Activated naive CD8-positive, alpha-beta T cell (primary cell): ENCODE data around the gene LRRC61.
"Not testable (repeated sequence)": the region's sequence is repeated elsewhere in the genome, so short reads cannot be mapped to it uniquely, and the experiment has no call there.

Experiments
- H3K27ac Mint-ChIP-seq: one replicate; pipeline ENCODE4 v1.8.0; 2021; ENCODE audit warnings: mixed read lengths
- H3K27me3 Mint-ChIP-seq: one replicate; pipeline ENCODE4 v1.8.0; 2021; ENCODE audit warnings: mixed read lengths
- H3K36me3 Mint-ChIP-seq: one replicate; pipeline ENCODE4 v1.8.0; 2021; ENCODE audit warnings: mixed read lengths
- H3K4me1 Mint-ChIP-seq: one replicate; pipeline ENCODE4 v1.8.0; 2021; ENCODE audit warnings: low read depth, mixed read lengths
- H3K4me3 Mint-ChIP-seq: one replicate; pipeline ENCODE4 v1.8.0; 2021; ENCODE audit warnings: mild to moderate bottlenecking, mixed read lengths
- H3K9me3 Mint-ChIP-seq: one replicate; pipeline ENCODE4 v1.8.0; 2021; ENCODE audit warnings: low read depth, mixed read lengths

LRRC61 gene

DNA sequence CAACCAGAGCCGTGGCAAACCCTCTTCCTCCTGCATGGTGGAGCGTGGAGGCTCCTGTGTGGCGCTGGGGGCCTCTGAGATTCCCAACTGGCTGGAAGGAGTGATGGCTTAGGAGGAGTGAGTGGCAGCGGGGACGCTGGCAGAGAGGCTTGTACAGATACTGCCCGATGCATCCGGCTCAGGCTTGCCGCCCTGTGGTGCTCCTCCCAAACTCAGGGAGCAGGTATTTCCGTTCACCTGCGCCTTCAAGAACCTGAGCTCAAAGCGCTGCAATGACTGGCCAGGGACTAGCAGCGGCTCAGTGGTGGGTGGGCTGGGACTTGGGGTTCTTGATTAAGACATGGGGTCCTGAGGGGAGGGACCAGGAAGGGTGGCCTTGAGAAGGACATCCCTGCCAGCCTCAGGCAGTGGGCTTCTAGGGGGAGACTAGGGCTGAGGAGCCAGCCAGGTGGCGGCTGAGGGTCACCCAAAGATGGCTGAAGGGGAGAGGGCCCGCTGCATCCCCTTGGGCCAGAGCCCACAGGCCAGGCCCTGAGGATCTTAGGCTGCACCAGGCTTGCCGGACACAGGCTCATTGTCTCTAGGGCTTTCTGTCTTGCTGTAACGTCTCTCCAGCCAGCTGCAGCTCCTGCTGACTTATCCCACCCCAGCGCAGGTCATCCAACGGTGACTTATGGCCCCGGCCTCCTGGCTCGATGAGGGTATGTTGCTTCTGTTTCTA, 59.1 kb downstream of the LRRC61 start:
- no peak overlapping the region for H3K27ac Mint-ChIP-seq

DNA sequence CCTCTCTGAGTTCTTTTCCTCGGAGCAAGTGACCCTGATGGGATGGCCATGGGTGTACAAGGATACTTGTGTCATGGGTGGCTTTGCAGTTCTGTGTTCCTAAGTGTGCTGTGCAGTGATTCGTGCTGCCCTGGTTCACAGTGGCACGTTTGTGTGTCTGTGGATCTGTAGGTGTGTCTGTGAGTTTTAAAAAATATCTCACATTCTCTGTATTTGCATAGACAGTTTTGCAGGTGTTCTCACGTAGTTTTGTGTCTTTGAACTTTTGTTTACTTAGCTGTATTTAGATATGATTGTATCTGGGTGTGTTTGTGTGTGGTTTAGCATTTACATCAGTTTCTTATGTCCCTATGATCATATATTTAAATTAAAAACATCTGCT, 59.7 kb downstream of the LRRC61 start:
- Mint-ChIP-seq H3K4me1 (peaks cover 21% of the 10 kb centered on the region), H3K27ac (no peak overlapping the region), H3K27me3 (no peaks in the 10 kb centered on the region), H3K4me3 (no peak overlapping the region), H3K9me3 (no peaks in the 10 kb centered on the region), H3K36me3 (no peaks in the 10 kb centered on the region)

More for the DNA sequence above, 59.1 kb downstream of the LRRC61 start:
- Mint-ChIP-seq H3K4me3 (no peak overlapping the region), H3K9me3 (no peaks in the 10 kb centered on the region), H3K36me3 (no peaks in the 10 kb centered on the region), H3K27me3 (no peaks in the 10 kb centered on the region), H3K4me1 (peaks cover 26% of the 10 kb centered on the region)

DNA sequence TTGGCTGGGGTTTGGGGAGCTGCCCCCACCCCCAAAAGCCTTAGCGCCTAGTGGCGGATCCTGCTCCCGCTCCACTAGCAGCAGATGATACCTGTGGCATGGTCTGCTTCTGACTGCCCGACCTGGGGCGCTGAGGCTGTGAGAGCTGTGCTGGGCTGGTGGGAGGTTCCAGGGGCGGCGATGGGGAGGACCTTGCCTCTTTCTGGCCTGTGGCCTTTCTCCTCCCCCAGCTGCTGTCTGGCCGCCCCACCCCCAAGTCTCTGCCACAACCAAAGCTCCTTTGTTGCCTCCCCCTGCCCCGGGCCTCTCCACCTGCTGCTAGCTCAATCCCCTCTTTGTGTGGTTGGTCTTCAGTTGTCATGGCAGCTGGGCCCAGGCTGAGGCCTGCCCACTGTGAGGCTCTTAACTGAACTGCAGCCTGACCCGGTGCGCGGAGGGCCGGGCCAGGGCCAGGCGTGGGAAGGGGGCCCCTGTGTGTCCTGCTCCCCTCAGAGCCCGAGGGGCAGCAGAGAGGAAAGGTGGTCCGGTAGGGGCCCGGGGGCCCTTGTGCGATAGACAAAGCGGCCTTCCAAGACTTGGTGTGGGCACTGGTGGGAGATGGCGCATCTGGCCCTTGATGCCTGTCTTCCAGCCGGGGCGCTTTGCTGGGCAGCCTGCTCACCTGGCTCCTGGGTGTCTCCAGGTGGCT, 60.7 kb downstream of the LRRC61 start:
- H3K27ac Mint-ChIP-seq: no peak overlapping the region
- H3K4me3 Mint-ChIP-seq: no peak overlapping the region
- no peaks in the 10 kb centered on the region for H3K36me3 Mint-ChIP-seq
- H3K27me3 Mint-ChIP-seq: no peaks in the 10 kb centered on the region
- H3K4me1 Mint-ChIP-seq: peaks cover 15% of the 10 kb centered on the region
- H3K9me3 Mint-ChIP-seq: no peaks in the 10 kb centered on the region

DNA sequence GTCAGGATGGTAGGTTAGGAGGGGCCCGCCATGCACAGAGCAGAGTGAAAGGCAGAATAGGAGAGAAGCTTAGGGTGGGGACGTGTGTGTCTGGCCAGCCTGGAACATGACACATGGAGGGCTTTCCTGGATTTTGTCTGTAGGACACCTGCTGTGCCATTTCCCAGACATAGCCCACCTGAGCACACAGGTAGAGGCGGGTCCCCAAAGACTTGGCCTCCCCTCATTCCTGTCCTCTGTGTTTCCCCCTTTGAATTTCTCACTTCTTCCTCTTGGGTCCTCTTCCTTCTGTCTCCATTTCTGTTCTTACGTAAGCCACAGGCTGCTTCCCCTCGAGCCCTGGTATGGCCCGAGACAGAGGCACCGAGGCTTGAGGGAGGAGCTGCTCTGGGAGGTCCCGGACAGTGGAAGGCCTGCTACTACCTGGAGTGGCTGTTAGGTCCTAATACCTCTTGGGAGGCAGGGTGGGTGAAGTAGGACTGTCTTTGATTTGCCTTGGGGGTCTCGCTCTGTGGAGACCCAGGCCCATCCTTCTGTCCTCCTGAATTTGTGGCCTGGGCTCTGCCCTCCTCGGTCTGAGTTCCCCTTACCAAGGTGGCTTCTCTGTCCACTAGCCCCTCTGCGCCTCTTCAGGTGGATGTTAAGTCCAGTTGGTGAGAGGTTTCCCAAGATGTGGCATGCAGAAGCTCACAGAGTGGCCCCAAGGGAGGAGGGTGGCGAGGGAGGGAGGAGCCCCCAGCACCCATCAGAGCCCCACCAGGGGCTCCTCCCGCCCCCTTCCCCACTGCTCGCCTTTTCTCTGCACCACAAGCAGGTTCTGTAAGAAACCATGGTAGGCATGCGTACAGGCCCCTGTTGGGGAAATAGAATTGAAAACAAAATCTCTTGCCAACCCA, 61.5 kb downstream of the LRRC61 start:
- no peaks in the 10 kb centered on the region for H3K9me3 Mint-ChIP-seq
- no peaks in the 10 kb centered on the region for H3K27me3 Mint-ChIP-seq
- peaks cover 13% of the 10 kb centered on the region for H3K4me1 Mint-ChIP-seq

DNA sequence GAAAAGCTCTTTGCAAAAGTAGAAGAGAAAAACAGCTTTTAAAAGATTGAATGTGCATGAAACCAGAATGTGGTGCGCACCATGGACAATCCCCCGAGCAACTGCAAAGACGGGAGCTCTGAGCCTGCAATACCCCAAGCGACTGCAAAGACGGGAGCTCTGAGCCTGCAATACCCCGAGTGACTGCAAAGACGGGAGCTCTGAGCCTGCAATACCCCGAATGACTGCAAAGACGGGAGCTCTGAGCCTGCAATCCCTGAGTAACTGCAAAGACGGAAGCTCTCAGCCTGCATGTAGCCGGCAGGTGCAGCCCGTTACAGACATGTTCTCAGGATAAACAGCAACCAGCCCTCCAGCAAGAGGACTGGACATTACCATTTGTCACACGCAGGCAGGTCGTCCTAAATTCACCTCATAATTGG, 62.2 kb downstream of the LRRC61 start:
- H3K4me3 Mint-ChIP-seq: no peak overlapping the region
- H3K9me3 Mint-ChIP-seq: no peaks in the 10 kb centered on the region
- H3K27ac Mint-ChIP-seq: no peak overlapping the region
- H3K36me3 Mint-ChIP-seq: no peaks in the 10 kb centered on the region
- H3K27me3 Mint-ChIP-seq: no peaks in the 10 kb centered on the region
- peaks cover 6% of the 10 kb centered on the region for H3K4me1 Mint-ChIP-seq

More for the DNA sequence above, 61.5 kb downstream of the LRRC61 start:
- H3K4me3 Mint-ChIP-seq: no peak overlapping the region
- H3K27ac Mint-ChIP-seq: no peak overlapping the region
- no peaks in the 10 kb centered on the region for H3K36me3 Mint-ChIP-seq

DNA sequence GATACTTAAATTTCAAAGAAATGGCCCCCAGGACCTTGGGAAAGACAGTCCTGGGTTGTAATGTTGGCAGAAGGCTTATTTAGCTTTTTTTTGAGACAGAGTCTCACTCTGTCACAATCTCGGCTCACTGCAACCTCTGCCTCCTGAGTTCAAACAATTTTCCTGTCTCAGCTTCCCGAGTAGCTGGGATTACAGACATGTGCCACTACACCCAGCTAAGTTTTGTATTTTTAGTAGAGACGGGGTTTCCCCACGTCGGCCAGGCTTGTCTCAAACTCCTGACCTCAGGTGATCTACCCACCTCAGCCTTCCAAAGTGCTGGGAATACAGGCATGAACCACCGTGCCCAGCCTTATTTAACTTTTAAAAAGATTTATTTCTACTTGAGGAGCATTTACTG, 62.7 kb downstream of the LRRC61 start:
- not testable (repeated sequence) for H3K4me3 Mint-ChIP-seq, H3K27ac Mint-ChIP-seq, H3K27me3 Mint-ChIP-seq, H3K4me1 Mint-ChIP-seq, H3K36me3 Mint-ChIP-seq, H3K9me3 Mint-ChIP-seq
